NCI-H1436 (cell line): Measurements from ENCODE around the gene BLID.

ENCODE experiments used
- DNase-seq: peaks from one replicate; lab custom pipeline; 2025; lab: John Stamatoyannopoulos, UW

Gene BLID

DNA sequence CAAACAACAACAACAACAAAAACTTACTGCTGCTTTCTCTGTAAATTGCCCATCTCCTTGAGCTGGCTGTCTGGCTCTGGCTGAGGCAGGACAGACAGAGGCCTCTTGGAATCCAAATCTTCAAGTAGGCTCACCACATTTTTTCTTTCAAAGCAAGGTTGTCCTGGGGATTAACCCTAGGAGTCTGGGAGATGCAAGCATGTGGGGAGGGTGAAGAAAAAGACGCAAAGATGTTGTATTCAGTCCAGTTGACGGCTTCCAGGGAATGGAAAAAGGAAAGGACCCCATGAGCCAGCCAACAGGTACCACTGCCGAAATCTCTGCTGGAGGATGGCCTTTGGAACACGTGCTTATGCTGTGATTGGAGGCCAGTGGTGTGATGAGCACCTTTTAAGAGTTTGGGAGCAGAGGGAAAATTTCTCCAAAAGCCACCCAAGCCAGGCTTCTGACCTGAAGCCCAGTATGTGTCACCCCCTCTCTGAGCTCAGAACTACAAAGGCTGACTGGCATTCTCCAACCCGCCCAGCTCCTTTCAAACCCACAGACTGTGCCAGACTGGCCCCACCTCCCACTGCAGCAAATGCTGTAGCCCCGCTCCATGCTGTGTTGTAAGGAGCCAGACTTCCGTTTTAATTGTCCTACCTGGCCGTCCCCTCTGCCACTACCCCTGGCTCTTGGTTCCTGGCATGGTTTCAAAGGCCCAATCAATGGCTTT lies 10.8 kb downstream of the BLID start:
- DNase-seq, result no peak

DNA sequence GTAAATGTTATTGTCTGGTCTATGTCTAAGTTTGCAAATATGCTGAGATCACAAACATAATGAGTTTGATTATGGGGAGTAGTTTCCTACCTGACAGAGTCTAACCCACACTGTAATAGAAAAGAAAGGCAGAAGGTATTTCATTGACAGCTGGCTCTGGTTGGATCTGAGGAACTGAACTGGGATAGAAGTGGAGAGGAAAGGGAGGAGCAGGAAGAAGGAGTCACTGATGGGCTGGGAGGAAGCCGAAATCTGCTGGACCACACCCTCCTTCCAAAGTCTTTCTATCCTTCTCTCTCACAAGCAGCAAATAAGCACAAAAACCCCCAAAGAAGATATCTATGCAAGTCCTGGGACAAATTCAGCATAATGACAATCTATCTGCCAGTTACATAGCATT lies 11.7 kb downstream of the BLID start:
- DNase-seq, result no peak

DNA sequence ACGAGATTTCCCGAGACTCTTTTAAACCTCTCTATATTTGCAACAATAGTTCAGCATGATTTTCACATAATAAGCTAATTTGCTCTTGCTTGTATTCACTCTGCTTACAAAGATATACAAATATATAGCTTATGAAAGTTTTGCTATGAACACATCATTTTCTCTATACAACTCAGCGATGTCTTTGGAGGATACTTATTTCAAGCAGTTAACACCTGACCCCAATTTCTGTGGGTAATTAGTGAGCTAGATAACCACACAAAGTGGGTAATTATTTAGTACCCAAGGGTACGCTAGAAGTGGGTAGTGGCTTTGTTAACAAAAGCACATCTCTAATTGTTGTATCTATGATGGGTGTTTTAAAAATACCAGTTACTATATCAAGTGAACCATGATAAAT lies 12.3 kb downstream of the BLID start:
- no peak for DNase-seq

DNA sequence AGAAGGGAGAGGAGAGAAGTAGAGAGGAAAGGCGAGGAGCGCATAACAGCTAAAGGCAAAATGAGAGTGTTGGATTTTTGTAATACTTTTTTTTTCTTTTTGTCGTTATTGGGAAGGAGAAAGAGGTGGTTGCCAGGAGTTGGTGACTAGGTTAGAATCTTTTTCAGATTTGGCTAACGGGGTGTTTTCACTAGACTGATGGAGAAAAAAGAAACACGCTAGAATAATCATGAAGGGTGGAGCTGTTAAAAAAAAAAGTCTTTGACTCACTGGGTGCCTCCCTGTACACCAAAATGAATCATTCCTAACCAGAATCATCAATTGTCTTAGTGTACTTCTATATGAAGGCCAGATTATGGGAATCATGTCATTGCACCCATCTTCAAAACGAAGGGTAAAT lies 12.7 kb downstream of the BLID start:
- no peak for DNase-seq

DNA sequence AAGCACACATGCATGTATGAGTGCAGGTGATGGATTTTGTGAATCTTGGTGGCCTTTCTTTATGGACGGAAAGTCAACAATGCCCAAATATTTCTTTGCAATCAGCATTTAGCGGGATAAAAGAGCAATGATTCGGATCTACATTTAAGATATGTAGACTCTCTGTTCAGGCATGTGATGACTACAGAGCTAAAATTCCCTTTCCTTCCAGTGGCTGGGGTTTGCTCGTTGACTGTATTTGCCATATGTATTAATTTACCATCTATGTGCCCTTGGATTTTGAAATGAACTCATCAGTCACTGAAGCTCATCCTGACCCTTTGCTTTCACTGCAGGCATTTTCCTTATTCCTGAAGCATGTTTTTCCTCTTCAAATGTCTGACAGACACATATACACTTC lies 13.6 kb downstream of the BLID start:
- no peak for DNase-seq

DNA sequence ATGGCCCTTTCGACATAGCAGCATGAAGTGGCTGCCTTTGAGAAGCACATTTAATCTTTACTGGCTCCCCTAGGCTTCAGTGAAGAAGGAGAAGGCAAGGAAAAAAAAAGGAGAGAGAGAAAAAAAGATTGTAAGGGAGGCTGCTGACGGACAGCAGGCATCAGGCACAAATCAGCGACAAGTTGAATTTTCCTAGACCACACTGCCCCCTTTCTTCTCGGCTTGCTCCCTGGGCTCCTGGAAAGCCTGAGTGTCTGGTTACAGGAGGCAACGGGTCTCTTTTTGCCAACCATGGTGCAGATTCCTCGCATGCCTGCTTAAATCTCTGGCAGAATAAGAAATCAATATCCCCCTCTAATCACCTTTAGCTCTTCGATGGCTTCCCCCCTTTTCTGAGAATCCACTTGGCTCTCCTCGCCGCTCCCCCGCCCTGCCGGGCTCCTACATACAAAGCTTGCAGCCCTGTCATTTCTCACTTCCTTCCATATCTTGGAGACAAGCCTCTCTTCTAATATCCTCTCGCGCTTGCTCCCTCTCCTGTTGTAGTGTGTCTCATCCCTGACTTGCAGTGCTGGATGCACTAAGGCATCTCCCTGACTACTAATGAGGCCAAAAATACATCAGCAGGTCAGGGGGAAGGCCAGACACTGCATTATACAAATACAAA lies 14.3 kb downstream of the BLID start:
- no peak for DNase-seq

DNA sequence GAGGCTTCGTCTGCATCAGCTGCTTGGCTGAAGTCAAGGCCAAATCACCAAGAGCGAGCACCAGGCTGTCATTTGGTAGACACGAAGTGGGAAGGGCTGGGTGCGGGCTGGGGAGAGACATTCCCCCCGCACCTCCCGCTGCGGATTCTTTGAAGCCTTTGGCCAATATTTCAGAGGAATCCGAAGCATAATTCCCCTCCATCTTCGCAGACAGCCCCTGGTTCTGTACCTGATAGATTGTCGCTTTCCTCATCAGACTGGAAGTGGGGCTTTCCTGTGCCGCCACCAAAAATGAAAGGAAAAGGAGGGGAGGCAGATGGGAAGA lies 15.3 kb downstream of the BLID start:
- DNase-seq, result no peak

DNA sequence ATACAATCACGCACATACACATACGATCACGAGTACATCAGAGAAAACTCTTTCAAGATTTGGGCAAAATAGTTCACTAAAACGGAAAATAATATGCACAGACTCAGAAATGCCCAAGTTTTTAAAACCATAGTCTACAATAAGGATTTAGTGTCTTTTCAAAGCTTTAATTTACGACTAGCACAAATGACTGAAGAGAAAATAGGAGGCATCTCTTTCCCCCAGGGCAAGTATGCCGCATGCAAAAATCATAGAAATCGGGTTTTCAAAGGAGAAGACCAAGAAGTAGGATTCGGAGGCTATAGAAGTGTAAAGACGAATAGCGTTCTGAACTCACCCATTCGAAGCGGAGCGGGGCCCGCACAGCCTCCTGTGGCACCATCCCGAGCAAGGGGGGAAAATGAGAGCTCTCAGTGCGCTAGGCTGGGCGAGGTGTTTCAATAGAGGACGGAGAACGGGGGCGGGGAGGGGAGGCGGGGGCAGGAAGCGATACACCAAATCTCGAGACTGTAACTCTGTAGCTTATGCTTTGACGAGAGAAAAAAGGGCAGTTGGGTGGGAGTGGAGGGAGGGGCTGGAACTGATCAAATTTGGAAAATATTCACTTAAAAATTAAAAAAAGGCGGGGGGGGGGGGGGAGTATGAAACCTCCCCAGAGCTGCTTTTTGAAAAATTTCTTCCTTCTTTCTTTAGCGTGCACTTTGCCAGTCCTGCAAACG lies 15.8 kb downstream of the BLID start:
- no peak for DNase-seq

DNA sequence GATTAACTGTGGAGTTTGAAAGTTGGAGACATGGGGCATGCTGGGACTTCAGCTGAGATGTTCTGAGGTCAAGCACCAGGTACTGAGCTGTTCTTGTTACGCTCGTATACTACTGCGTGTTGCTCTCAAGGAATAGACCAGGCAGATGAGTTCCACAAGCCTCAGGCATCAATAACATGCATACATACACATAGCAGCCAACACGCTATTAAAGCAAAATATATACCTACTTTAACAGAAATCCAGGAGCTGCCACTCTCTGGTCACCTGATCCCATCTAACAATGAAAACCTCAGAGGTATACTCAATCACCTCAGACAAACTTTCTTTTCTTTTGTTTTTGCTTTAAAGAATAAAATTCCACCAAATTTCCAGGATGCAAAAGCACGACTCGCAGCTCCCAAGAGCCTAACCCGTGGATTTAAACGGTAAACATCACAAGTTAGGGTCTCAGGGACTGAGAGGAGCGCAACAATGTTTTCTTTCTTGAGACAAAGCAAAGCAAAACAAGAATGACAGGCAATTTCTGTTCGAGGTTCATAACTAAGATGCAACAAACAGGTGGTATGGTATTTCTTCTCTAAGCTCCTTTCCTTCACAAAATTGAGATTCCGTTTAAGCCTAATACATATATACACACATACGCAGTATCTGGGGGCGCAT lies 16.5 kb downstream of the BLID start:
- DNase-seq, result no peak

DNA sequence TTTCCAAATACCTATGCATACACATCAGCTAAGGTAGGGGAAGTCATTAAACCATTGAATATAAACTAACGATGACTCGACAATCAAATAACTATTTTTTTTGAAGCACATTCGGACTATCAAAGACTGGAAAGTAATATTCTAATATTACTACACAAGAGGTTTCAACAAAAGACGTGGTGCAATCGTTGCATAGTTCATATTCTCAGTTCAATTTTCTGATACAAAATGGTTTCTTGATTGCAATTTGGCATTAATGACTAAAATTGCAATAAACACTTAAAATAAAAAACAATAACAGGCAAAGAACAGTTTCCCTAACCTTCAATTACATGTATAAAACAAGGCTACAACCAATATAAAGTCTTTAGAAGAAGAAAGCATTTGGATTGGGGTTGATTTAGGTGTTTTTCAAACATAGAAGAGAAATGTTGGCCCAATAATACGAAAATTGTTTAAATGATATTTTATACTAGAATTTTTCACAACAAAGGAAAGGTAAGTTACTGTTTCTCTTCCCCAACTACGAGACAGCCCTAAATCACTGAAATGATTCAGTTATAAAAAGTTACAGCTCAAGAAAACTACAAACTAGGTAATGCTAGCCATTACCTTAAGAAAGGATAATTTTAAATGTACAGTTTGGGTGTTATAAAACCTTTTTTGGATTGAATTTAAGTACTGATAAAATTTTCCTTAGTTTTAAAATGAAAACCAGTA lies 17.6 kb downstream of the BLID start:
- no peak for DNase-seq

DNA sequence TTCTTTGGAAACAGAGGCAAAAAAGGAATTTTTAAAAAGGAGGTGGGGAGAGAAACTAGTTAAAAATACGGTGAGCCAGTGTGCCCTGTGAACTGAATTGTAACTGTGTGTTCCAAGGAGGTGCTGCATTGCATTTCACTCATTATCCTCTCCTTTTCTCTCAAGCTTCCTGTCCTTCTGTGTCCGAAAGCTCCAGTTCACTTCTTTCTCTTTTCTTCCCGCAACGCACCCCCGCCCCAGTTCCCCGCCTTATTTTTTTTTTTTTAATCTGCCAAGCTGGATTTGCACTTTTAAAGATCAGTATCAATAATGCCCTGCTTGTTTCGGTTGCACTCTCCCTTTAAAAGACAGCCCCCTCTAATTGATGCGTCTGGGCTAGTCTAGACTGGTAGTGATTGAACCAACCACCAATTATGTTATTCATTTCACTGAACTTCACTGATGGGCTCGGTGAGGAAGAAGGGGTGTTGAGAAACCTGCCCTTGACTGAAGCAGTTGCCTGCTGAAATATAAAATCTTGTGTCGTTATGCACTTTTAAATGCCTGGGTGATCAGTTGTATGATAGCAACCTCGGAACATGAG lies 18.5 kb downstream of the BLID start:
- DNase-seq, result no peak

DNA sequence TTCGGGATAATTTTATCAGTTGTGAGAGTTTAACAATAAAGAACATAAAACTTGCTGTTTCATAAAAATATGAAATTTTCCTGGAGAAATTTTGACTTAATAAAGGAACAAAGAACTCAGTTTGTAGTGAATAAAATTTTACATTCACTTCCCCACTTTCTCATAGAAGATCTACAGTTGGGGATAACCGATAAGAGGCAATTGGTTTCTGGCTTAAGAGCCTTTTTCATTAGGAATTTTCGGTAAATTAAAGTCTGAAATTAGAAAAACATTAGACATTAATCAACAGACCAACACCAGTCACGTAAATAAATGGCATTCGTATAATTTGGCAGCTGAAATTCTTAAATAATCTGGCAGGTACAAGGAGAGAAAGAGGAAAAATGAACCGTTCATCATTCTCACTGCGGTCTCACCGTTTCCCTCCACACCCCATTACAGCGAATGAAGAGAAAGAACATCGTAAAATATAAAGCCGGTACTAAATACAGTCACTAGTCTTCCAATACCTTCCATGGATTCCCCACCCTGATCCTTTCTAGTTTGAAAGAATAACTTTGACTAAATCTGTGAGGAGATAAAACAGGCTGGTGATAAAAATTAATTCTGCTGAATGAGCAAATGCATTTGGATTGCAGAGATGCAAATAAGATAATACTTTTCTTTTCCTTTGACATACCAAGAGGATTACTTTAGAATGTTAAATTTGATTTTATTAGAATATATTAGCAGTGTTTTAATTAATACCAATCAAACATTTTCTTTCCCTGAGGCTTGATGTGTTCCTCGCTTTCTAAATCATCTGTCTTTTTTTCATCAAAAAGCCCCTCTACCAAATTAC lies 19.5 kb downstream of the BLID start:
- DNase-seq, result no peak

DNA sequence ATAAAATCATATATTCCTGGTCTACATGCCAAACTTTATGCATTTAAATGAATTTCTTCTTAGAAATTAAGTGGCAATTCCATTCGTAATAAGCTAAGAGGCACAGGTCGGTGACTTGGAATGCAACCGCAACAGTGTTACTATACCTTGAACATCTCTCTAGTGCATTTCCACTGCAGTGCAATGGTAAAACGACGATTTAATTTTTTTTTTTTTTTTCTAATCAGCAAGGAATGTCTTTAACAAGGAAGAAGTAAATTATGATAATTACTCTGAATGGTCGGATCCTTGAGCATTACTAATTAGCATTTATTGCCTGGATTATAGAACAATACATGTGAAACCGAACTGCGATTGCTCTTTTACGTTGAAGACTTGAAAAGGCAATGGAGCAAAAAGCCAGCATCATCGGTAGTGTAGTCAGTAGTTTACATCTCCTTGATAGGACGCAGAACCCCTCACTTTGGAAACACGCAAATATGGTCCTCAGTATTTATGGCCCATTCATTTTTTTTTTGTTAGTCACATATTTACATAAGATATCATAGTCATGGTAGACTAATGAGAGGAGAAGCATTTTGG lies 20.2 kb downstream of the BLID start:
- no peak for DNase-seq

DNA sequence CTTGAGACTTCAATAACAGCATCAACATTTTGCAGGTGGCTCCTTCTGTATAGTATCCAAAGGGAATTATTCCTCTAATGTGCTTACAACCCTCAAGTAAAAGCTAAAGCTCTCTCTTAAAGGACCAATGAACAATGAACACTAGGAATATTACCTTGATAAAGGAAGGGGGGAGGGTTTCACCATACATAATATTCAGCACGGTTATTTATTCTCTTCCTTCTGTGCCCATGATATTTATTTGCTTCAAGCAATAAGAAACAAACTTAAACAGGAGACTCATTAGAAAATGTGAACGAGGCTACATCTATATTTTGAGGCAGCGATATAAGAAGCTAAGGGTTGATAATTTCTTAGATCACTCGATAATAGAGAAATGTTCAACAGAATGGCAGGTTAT lies 21.2 kb downstream of the BLID start:
- no peak for DNase-seq

DNA sequence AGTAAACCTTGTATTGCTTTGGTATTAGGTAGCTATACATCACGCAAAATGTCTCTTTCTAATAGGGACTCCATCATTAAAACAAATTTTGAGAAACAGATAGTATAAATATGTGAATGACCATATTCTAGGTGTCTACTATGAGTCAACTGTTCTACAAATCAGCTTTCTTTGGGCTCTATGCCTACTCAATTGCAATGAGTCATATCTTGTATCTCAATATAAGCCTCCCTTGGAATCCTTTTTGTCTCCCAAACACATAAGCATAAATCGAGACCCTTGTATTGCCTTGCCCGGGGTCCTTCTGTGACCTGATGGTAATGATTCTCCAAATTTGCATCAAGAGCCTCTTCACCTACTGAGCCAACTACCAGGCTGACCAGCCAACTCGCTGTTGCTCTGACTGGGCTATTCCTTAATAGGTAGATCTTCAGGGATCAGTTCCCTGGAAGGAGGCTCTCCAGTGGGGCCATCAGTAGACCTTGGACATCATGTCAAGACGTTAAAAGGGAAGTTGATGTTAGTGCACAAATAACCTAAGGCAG lies 22.2 kb downstream of the BLID start:
- no peak for DNase-seq

DNA sequence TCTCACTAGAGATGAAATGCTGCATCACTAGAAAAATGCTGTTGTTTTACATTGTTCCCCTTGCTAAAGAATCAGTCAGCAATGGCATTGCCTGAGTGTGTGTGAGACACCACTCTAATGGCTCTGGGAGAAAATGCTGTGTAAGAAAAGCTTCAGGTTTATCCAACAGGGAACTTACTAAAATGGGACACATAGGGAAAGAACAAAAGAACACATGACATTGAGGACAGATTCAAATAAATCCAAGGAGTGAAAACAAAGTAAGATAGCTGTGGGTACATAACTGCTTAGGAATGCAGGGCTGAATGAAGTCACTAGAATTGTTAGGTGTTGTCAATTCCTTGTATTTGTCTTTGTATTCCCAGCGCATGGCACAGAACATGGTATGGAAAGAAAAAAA lies 24.2 kb downstream of the BLID start:
- DNase-seq, result no peak

DNA sequence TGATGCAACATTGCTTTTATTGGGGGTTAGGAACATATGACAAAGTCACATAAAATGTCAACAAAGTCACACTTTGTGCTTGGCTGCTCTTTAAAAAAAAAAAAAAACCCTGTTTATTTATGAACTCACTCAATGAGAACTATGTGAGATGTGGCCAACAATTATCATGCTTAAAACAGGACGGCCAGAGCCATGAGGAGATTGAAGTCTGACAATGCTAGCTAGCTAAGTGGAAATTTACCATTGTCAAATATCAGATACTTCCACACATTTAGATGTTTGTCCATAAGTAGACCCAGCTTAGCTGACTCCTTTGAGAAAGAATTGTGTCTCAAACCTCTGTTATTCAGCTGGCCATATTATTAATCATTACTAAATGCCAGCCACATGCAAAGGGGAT lies 26.9 kb downstream of the BLID start:
- no peak for DNase-seq

DNA sequence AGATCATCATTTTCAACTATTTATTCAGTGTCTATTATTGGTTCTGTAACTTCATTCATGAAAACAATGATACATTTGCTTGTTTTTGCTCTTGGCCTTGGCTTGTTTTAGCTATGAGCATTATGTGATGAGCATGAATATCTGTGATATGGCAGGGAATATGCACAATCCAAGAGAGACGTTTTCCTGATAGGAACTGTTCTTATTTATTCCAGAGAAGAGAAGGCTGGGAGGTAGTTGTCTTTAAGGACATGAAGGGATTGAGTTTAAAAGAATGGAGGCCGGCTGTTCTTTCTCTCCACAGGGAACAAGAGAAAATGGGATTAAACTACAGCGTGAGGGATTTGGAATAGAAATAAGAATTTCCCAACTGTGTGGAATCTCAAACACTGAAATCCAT lies 30.3 kb downstream of the BLID start:
- no peak for DNase-seq

DNA sequence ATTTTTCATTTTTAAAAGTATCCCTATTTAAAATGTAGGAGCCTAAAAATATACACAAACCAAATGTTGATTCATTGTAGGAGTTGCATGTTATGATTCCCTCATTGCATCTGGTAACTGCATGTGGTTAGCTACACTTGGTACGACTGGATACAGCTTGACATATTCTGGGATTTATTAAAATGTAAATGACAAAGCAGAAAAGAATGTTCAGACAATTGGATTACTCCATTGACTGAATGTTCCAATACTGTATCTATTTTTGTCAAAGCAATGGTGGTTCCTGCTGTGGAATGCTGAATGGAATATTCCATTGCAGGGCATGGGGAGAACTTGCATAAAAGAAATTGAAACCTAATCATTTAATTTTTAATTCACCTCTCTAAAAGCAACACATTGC lies 30.8 kb downstream of the BLID start:
- no peak for DNase-seq

DNA sequence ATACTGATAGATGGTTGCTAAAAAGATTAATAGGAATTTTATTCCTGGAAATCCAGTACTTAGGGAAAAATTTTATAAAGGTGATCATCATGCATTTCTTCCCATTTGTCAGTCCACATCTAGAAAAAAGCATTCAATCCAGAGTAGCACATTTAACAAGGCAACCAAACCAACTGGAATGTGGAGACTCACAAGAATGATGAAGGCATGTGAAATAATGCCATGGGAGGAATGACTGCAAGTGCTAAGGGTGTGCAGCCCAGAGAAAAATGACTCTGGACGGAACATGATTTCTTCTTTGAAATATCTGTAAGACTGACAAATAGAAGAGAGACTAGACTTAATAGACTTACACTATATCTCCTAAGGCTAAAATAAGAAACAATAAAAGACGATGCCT lies 33.8 kb downstream of the BLID start:
- DNase-seq, result no peak
